SH-SY5Y (cell line): ENCODE results near the gene MACO1.

Source experiments
- GATA2 ChIP-seq: IDR thresholded peaks from 2 replicates; pipeline ENCODE4 v1.6.1; 2011; ENCODE audit warnings: mild to moderate bottlenecking, low read depth, low read length
- GATA3 ChIP-seq: IDR thresholded peaks from 2 replicates; pipeline ENCODE4 v1.6.1; 2011; ENCODE audit warnings: low read depth, mild to moderate bottlenecking, low read length, moderate library complexity

DNA sequence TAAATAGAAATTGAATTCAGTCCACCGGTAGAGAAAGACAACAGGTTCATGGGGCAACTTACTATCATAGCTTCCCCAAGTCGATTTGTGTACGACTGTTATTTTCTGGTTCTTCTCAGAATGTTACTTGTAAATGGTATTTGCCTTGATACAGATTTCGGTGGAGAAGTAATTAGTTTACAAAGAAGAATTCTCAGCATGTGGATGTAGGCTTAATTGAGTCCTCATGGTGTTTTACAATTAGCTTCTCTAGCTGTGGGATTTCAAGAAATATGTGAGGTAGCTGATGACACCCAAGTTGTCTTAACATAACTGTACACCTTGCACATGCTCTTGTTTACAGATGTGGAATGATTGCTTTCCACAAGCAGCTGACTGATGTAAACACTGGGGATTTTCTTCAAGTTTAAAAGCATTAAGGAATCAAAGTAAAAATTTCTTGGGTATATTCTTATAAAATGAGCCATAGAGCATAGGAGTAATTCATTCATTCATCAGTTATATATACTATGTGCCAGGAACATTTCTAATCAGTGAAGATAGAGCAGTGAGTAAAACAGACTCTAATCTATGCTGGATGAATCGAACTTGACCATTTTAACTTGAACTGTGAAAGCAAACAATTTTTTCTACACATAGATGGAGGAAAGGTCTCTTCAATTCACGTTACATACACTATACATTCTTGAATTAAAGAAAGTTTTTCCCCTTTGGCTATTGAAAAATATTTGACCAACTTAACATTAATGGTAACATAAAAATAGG, 1.4 kb downstream of the MACO1 start:
- TF ChIP-seq GATA3 (no peak), GATA2 (no peak)
